Endometrial microvascular endothelial cells (primary cell): ENCODE measurements around the gene ALG8. TPM values are rescaled to one million over a fixed set of nuclear protein-coding genes. Genes with fewer than 3 reads are reported as not detected.
"Not testable (repeated sequence)": the region's sequence is repeated elsewhere in the genome, so short reads cannot be mapped to it uniquely, and the experiment has no call there.

ENCODE experiments used
- in situ Hi-C: cut with HindIII; loops from 2 replicates; pipeline ENCODE4 v1.10.0; 2017; ENCODE audit warnings: low sequenced_read_pairs, low pct_unique_long_range_greater_than_20kb; ENCODE audit errors: inconsistent ontology term
- total RNA-seq: library from RNA; depleted of rRNA; stranded (reverse); fragments of >200 nt; gene quantifications from one replicate; pipeline ENCODE4 v1.2.3, GENCODE V29; 2015; ENCODE audit errors: inconsistent ontology term

The ALG8 gene
- total RNA-seq: 57.9 TPM

- in situ Hi-C loops: no loop called here
Observed at GRCh38 chr11:78139422-78140391, at the start of gene ALG8. TSS of gene ALG8 (minus strand) at chr11:78139626. CDS start at chr11:78139588, 38 bp downstream.

GRCh38 chr11:78188286-78189173 lies 49.1 kb upstream of the ALG8 start, which contains the start of the genes KCTD21 and USP35:
TSS of gene KCTD21 (minus strand) at chr11:78188626. CDS start at chr11:78174554, 14,072 bp downstream.
TSS of gene USP35 (plus strand) at chr11:78188919. CDS start at chr11:78196246, 7,327 bp downstream.
- in situ Hi-C loops: no loop called here

GRCh38 chr11:78187366-78188285 lies 48.2 kb upstream of the ALG8 start:
- in situ Hi-C loops: no loop called here

- in situ Hi-C loops: no loop called here
Observed at GRCh38 chr11:78181185-78181584, 41.8 kb upstream of the ALG8 start.

- in situ Hi-C loops: no loop called here
Observed at GRCh38 chr11:78180751-78181150, 41.3 kb upstream of the ALG8 start.

DNA sequence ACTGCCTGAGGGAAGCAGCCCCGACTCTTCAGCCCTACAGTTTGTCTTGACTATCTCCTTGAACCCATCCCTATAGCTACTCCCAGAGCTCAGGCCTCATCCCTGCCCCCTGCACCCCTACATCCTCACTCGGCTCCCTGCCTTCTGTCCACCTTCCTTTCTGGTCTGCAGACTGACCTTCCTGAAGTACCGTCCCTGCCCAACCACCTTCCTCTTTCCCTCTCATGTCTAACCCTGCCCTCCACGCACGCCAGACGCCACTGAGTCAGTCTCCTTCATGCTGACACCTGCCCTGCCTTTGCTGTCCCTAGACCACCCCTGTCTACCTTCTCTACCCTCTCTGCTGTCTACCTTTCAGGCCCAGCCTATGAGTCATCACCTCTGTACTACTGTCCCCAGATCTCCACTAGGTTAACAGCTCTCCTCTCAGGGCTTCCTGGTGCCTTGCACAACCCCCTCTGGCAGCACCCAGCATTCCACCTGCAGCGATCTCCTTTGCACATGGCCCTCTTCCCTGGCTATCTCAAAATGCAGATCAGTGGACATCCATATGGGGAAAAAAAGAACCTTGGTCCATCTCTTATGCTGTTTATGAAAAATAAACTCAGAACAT lies 40.1 kb upstream of the ALG8 start:
- in situ Hi-C loops: no loop called here

DNA sequence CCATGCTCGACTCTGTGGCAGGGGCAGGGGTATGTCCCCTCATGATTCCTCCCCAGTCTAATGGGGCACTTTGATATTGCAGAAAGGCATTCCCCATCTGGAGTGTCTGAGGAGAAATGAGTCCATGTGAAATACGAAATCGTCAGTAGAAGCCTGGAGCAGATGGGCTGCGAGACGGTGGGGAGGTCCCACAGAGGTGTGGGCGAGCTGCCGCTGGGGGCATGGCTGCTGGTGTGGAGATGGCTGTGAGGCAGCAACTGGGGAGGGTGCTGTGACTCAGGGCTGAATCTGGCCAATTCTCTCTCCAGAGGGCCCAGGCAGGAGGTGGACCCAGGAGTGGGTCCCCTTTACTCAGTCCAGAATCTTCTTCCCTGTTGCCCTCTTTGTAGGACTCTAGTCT lies 37.8 kb upstream of the ALG8 start:
- in situ Hi-C loops: no loop called here

- in situ Hi-C loops: no loop called here
Observed at GRCh38 chr11:78176605-78177141, 37.2 kb upstream of the ALG8 start.

- in situ Hi-C loops: not testable (repeated sequence)
Observed at GRCh38 chr11:78175862-78176261, 36.4 kb upstream of the ALG8 start.

DNA sequence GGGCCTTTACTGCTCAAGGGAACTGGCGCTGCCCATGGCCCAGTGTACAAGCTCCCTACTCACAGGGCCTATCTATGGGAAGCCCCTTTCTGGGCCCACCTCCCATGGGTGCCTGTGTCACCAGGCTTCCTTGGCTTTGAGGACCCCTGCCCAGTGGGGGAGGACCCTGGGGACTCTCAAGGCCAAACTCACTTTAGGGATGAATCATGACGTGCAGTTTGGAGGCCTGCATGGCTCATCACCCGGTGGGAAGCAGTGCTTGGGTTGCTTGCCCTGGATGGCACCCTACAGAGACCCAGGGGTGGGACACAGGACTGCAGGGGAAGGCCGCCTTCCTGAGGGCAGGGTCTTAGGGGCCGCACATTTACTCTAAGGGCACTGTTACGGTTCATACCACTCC lies 32.5 kb upstream of the ALG8 start:
- in situ Hi-C loops: no loop called here

DNA sequence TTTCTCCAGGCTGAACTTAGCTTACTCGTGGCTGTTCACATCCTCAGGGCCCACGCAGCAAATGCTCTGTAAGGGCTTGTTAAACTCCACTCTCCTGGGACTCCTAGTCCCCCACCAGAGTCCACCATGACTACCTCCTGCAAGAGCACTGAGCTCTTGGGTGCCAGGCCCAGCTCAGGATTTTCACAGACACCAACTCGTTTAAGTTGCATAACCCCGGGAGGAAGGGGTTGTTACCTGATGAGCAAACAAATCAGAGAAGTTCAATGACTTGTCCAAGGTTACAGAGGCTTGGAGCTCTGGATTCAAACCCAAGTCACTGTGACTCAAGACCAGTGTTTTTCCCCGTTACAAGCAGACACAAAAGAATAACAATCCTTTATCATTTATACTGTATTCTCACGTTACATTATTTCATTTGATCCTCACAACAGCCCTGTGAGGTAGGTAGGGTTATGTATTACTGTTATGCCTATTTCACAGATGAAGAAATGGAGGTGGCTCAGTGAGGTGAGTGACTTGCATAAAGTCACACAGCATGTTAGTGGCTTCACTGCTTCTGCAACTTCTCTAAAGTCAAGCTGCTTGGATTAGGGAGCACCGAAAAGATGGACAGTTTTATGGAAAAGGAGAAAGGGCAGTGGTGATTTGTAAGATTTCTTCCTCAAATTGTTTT lies 31.6 kb upstream of the ALG8 start:
- in situ Hi-C loops: no loop called here

GRCh38 chr11:78170413-78170812 lies 31.0 kb upstream of the ALG8 start:
- in situ Hi-C loops: no loop called here

DNA sequence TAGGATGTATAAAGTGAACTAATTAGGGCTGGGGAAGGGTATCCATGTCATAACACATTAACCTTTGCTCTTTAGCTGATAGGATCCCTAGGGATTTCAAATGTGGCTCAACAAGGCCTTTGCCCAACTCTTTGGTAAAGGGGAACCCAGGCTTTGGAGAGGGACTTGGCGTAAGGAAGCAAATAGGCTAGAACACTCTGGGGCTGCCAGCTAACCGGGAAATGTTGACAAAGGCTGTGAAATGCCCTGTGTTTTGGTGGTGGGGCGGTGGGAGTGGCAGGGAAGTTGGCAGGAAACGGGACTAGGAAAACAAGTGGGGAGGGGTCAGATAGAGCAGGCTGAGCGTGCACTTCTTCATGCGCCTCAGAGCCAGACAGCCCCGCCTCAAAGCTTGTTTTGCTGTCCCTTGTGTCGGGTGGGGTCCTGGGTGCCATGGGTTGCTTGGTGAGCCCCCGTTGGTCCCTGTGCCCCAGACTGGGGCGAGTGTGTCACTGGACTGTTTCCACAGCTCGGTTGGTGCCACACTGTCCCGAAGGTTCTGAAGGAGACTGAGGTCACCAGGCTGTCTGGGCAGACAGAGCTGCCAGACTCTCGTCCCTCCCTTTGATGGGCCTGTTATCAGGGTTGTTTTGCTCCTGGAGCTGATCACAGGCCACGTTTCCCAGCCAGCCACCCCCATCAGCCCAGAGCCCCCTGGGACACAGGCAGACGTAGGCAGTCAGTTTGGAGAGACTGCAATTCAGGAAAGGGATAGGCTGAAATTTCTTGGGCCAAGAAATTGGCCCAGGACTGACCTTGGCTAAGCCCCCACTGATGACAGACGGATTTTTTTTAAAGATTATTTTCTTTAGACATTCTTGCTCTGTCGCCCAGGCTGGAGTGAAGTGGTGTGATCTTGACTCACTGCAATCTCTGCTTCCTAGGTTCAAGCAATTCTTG lies 29.4 kb upstream of the ALG8 start:
- in situ Hi-C loops: no loop called here

- in situ Hi-C loops: no loop called here
Observed at GRCh38 chr11:78166855-78167469, 27.5 kb upstream of the ALG8 start.

- in situ Hi-C loops: no loop called here
Observed at GRCh38 chr11:78164471-78164870, 25.0 kb upstream of the ALG8 start.

DNA sequence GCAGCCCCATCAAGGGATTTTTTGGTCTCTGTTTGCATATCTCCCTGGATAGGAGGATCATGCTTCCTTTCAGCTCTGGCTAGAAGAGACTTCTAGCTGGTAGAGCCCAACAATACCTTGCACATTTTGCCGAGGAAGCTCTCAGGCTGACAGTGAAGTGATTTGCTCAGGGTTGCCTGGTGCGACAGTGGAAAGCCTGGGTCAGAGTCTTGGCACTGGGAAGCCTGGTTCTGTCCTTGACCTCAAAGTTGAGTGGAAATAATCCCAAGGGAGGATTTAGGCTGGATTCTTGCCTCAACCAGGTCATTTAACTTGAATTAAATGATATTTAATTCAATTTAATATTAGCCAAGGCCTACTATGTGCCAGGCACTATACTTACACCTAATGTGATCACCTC lies 24.4 kb upstream of the ALG8 start:
- in situ Hi-C loops: no loop called here
